Brain microvascular endothelial cell (primary cell): ENCODE measurements around the gene PAK2.

Source experiments
- DNase-seq: peaks from one replicate; pipeline ENCODE4 v3.0.0-alpha.2; 2020
- H3K27ac ChIP-seq: fragments of 250-450 bp; sonication (Bioruptor Pico); 2 replicates; pipeline ENCODE4 v1.5.1; 2020; ENCODE audit warnings: mild to moderate bottlenecking, moderate library complexity
- H3K27me3 ChIP-seq: fragments of 250-450 bp; sonication (Bioruptor Pico); replicated peaks from 2 replicates; pipeline ENCODE4 v1.5.1; 2020; ENCODE audit warnings: mild to moderate bottlenecking
- H3K36me3 ChIP-seq: fragments of 250-450 bp; sonication (Bioruptor Pico); replicated peaks from 2 replicates; pipeline ENCODE4 v1.5.1; 2020; ENCODE audit warnings: mild to moderate bottlenecking
- H3K4me3 ChIP-seq: 2 replicates; pipeline ENCODE4 v1.5.1; 2011; ENCODE audit warnings: low read depth, mild to moderate bottlenecking, control low read depth, low read length, moderate library complexity
- in situ Hi-C: cut with HindIII; loops from 2 replicates; pipeline ENCODE4 v1.10.0; 2017; ENCODE audit warnings: low sequenced_read_pairs, low pct_ligation_motif_present
- TF ChIP-seq, protein P1 (sequence below): IDR thresholded peaks from 2 replicates; pipeline ENCODE4 v1.5.1; 2011; ENCODE audit warnings: low read depth, mild to moderate bottlenecking, moderate library complexity, low read length, control low read depth, inconsistent platforms; ENCODE audit errors: missing control alignments

PAK2 gene

GRCh38 chr3:196794467-196794866, 54.8 kb downstream of the PAK2 start:
- no peak overlapping the region for H3K4me3 ChIP-seq
- no peak for DNase-seq
- no peaks in the 10 kb centered on the region for H3K27me3 ChIP-seq
- in situ Hi-C loops: no loop called here
- TF ChIP-seq, protein P1, sequence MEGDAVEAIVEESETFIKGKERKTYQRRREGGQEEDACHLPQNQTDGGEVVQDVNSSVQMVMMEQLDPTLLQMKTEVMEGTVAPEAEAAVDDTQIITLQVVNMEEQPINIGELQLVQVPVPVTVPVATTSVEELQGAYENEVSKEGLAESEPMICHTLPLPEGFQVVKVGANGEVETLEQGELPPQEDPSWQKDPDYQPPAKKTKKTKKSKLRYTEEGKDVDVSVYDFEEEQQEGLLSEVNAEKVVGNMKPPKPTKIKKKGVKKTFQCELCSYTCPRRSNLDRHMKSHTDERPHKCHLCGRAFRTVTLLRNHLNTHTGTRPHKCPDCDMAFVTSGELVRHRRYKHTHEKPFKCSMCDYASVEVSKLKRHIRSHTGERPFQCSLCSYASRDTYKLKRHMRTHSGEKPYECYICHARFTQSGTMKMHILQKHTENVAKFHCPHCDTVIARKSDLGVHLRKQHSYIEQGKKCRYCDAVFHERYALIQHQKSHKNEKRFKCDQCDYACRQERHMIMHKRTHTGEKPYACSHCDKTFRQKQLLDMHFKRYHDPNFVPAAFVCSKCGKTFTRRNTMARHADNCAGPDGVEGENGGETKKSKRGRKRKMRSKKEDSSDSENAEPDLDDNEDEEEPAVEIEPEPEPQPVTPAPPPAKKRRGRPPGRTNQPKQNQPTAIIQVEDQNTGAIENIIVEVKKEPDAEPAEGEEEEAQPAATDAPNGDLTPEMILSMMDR: no peak
- no peak overlapping the region for H3K27ac ChIP-seq
- H3K36me3 ChIP-seq: peaks cover 4% of the 10 kb centered on the region

- in situ Hi-C loops: no loop called here
- Histone ChIP-seq H3K4me3 (no peak overlapping the region), H3K36me3 (peaks cover 4% of the 10 kb centered on the region), H3K27ac (no peak overlapping the region), H3K27me3 (no peaks in the 10 kb centered on the region)
- DNase-seq: no peak
- TF ChIP-seq, protein P1: no peak
Observed at GRCh38 chr3:196796317-196796716, 56.7 kb downstream of the PAK2 start.

GRCh38 chr3:196800742-196801434, 61.2 kb downstream of the PAK2 start:
- peaks cover 21% of the 10 kb centered on the region for H3K36me3 ChIP-seq
- no peaks in the 10 kb centered on the region for H3K27me3 ChIP-seq
- DNase-seq: no peak
- H3K27ac ChIP-seq: no peak overlapping the region
- TF ChIP-seq, protein P1: no peak
- H3K4me3 ChIP-seq: no peak overlapping the region
- in situ Hi-C loops: no loop called here

DNA sequence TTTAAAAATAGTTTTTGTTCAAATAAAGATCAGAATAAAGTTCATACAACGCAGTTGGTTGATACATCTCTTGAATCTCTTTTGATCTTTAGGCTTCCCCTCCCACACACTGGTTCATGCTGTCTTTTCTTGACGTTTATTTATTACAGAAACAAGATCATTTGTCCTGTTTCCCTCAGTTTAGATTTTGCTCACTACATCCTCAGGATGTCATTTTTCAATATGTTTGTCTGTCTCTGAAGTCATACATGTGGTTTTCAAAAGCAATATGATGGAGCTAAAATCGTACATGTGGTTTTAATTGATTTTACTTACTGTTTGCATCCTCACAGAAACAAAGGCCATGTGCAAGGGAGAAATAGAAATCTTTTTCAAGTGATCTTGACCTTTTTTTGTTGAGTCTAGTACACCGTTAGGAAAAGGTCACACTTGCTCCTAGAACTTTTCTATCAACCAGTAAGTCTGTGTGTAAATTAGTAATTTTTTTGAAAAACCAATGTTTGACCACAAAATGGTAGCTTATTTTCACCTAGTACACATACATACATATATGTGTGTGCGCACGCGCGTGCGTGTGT, 64.3 kb downstream of the PAK2 start:
- DNase-seq: no peak
- Histone ChIP-seq H3K27me3 (no peaks in the 10 kb centered on the region), H3K27ac (no peak overlapping the region), H3K36me3 (peaks cover 39% of the 10 kb centered on the region), H3K4me3 (no peak overlapping the region)
- in situ Hi-C loops: no loop called here
- TF ChIP-seq, protein P1: no peak

GRCh38 chr3:196804773-196805172, 65.1 kb downstream of the PAK2 start:
- Histone ChIP-seq H3K27ac (no peak overlapping the region), H3K4me3 (no peak overlapping the region), H3K27me3 (no peaks in the 10 kb centered on the region), H3K36me3 (peaks cover 39% of the 10 kb centered on the region)
- DNase-seq: no peak
- in situ Hi-C loops: no loop called here
- TF ChIP-seq, protein P1: no peak
